ENCODE data around the gene WBP1. TPM values are rescaled to one million over a fixed set of nuclear protein-coding genes. Genes with fewer than 3 reads are reported as not detected.

Gene WBP1
- total and polyA plus RNA-seq, 3 experiments from 2014 or later, result 31.2 to 37.0 (median 31.6) TPM

GRCh38 chr2:74504591-74504990 lies 46.4 kb downstream of the WBP1 start:
- Mint-ChIP-seq H3K36me3 (peaks cover 10 to 33% (median 24%) of the 10 kb centered on the region in 3 donors), H3K4me1 (peaks cover 44 to 74% (median 64%) of the 10 kb centered on the region in 3 donors), H3K4me3 (peak overlapping the region in 6 of 7 donors; percentile 21 to 73 (median 56)), H3K27ac (peak overlapping the region in 1 of 8 donors; percentile 54), H3K27me3 (peaks cover 34 to 65% of the 10 kb centered on the region in 2 donors), H3K9me3 (peaks cover 0 to 4% (median 0%) of the 10 kb centered on the region in 5 donors)
- ChIA-PET CTCF (interaction anchor here (1.8 to 2.1 kb wide), 3 partner anchors 9 to 27 kb away, joined by 5 to 10 read pairs (median 6); partner anchors contain the start of genes CCDC142 and TTC31), POLR2A (interaction anchor here (1.5 to 2.4 kb wide), 2 partner anchors 8 to 32 kb away, joined by 3 to 7 read pairs; partner anchors contain the start of gene MRPL53)
- peak overlapping the region; percentile 16 for H3K27ac ChIP-seq (ENCODE audit: low read depth, low read length)
- H3K4me1 ChIP-seq (ENCODE audit: insufficient read depth, low read length), result peaks cover 38% of the 10 kb centered on the region
- H3K27me3 ChIP-seq (ENCODE audit: insufficient read depth, low read length, poor library complexity, severe bottlenecking), result peaks cover 10% of the 10 kb centered on the region
- H3K36me3 ChIP-seq (ENCODE audit: insufficient read depth, low read length), result peaks cover 9% of the 10 kb centered on the region
- no peak for DNase-seq
- no peaks in the 10 kb centered on the region for H3K9me3 ChIP-seq (ENCODE audit: low read length)
- H3K4me3 ChIP-seq (ENCODE audit: low read length), result no peak overlapping the region

- H3K27me3 ChIP-seq (ENCODE audit: insufficient read depth, low read length, poor library complexity, severe bottlenecking), result peaks cover 10% of the 10 kb centered on the region
- POLR2A ChIA-PET, result interaction anchor here (0.9 to 2.4 kb wide), 3 partner anchors 7 to 33 kb away, joined by 3 to 7 read pairs (median 3); partner anchors contain the start of gene MRPL53
- H3K36me3 Mint-ChIP-seq, result peaks cover 10 to 33% (median 24%) of the 10 kb centered on the region in 3 donors
- no peak overlapping the region for H3K4me3 ChIP-seq (ENCODE audit: low read length)
- H3K4me1 ChIP-seq (ENCODE audit: insufficient read depth, low read length), result peaks cover 38% of the 10 kb centered on the region
- peak overlapping the region in 5 of 7 donors; percentile 25 to 100 (median 59) for H3K4me3 Mint-ChIP-seq
- peaks cover 44 to 68% (median 64%) of the 10 kb centered on the region in 3 donors for H3K4me1 Mint-ChIP-seq
- no peaks in the 10 kb centered on the region for H3K9me3 ChIP-seq (ENCODE audit: low read length)
- CTCF ChIA-PET, result interaction anchor here (1.2 to 2.1 kb wide), 3 partner anchors 10 to 33 kb away, joined by 3 to 6 read pairs (median 4); partner anchors contain the start of genes CCDC142, MRPL53 and TTC31
- peak overlapping the region in 2 of 8 donors; percentile 50 to 54 for H3K27ac Mint-ChIP-seq
- no peak overlapping the region for H3K27ac ChIP-seq (ENCODE audit: low read depth, low read length)
- H3K9me3 Mint-ChIP-seq, result peaks cover 0 to 4% (median 0%) of the 10 kb centered on the region in 5 donors
- H3K36me3 ChIP-seq (ENCODE audit: insufficient read depth, low read length), result peaks cover 9% of the 10 kb centered on the region
- H3K27me3 Mint-ChIP-seq, result peaks cover 29 to 62% of the 10 kb centered on the region in 2 donors
- DNase-seq, result no peak
Measured at GRCh38 chr2:74505448-74506246, 47.4 kb downstream of the WBP1 start.

GRCh38 chr2:74507145-74507925 lies 49.1 kb downstream of the WBP1 start, which contains the start of gene PCGF1:
PCGF1 (minus strand) TSS chr2:74507695; CDS start chr2:74507668, 27 bp downstream.
- POLR2A ChIA-PET, result interaction anchor here (0.5 to 1.9 kb wide), 4 partner anchors 9 to 297 kb away, joined by 3 to 10 read pairs (median 4); partner anchors contain the start of genes AUP1, HTRA2 and WBP1
- CTCF ChIA-PET, result interaction anchor here (1.2 to 2.4 kb wide), 4 partner anchors 24 to 35 kb away, joined by 3 to 7 read pairs (median 4); partner anchors contain the start of genes CCDC142, MRPL53 and TTC31

GRCh38 chr2:74507926-74508520 lies 49.8 kb downstream of the WBP1 start:
- peaks cover 36 to 59% (median 52%) of the 10 kb centered on the region in 3 donors for H3K4me1 Mint-ChIP-seq

More at GRCh38 chr2:74507145-74507925, 49.1 kb downstream of the WBP1 start, which contains the start of gene PCGF1:
- Mint-ChIP-seq H3K4me1 (peaks cover 40 to 63% (median 59%) of the 10 kb centered on the region in 3 donors), H3K36me3 (peaks cover 10 to 33% (median 24%) of the 10 kb centered on the region in 3 donors), H3K4me3 (peak within 1 kb of the TSS; percentile 95 to 100 (median 100)), H3K9me3 (peaks cover 0 to 4% (median 0%) of the 10 kb centered on the region in 5 donors), H3K27me3 (peaks cover 31 to 57% of the 10 kb centered on the region in 2 donors), H3K27ac (peak within 1 kb of the TSS; percentile 95 to 100 (median 100))
- peak; percentile 97 to 99 (median 98) for DNase-seq
- Histone ChIP-seq H3K27me3 (ENCODE audit: insufficient read depth, low read length, poor library complexity, severe bottlenecking) (peaks cover 9% of the 10 kb centered on the region), H3K4me1 (ENCODE audit: insufficient read depth, low read length) (peaks cover 38% of the 10 kb centered on the region), H3K27ac (ENCODE audit: low read depth, low read length) (peak within 1 kb of the TSS; percentile 96), H3K36me3 (ENCODE audit: insufficient read depth, low read length) (peaks cover 9% of the 10 kb centered on the region), H3K4me3 (ENCODE audit: low read length) (peak within 1 kb of the TSS; percentile 100), H3K9me3 (ENCODE audit: low read length) (no peaks in the 10 kb centered on the region)

GRCh38 chr2:74510272-74510671 lies 52.0 kb downstream of the WBP1 start:
- H3K27ac ChIP-seq (ENCODE audit: low read depth, low read length), result no peak overlapping the region
- Mint-ChIP-seq H3K27me3 (peaks cover 31 to 48% of the 10 kb centered on the region in 2 donors), H3K4me3 (peak overlapping the region in 1 of 7 donors; percentile 1), H3K36me3 (peaks cover 7 to 20% (median 14%) of the 10 kb centered on the region in 3 donors), H3K4me1 (peaks cover 31 to 49% (median 36%) of the 10 kb centered on the region in 3 donors), H3K27ac (no peak overlapping the region), H3K9me3 (peaks cover 0 to 4% (median 0%) of the 10 kb centered on the region in 5 donors)
- H3K27me3 ChIP-seq (ENCODE audit: insufficient read depth, low read length, poor library complexity, severe bottlenecking), result peaks cover 25% of the 10 kb centered on the region
- CTCF ChIA-PET, result interaction anchor here (1.0 to 1.7 kb wide), 4 partner anchors 9 to 52 kb away, joined by 3 to 7 read pairs (median 4); partner anchors contain the start of genes CCDC142, TTC31 and WBP1
- no peaks in the 10 kb centered on the region for H3K9me3 ChIP-seq (ENCODE audit: low read length)
- H3K4me1 ChIP-seq (ENCODE audit: insufficient read depth, low read length), result peaks cover 41% of the 10 kb centered on the region
- no peak for DNase-seq
- no peak overlapping the region for H3K4me3 ChIP-seq (ENCODE audit: low read length)
- H3K36me3 ChIP-seq (ENCODE audit: insufficient read depth, low read length), result peaks cover 2% of the 10 kb centered on the region
- POLR2A ChIA-PET, result interaction anchor here (0.6 to 1.0 kb wide), 2 partner anchors 20 to 37 kb away, joined by 3 read pairs; partner anchors contain the start of gene HTRA2

More at GRCh38 chr2:74507926-74508520, 49.8 kb downstream of the WBP1 start:
- Mint-ChIP-seq H3K9me3 (peaks cover 0 to 4% (median 0%) of the 10 kb centered on the region in 5 donors), H3K27me3 (peaks cover 35 to 57% of the 10 kb centered on the region in 2 donors), H3K4me3 (peak overlapping the region; percentile 95 to 100 (median 100)), H3K27ac (peak overlapping the region; percentile 95 to 100 (median 100)), H3K36me3 (peaks cover 10 to 33% (median 24%) of the 10 kb centered on the region in 3 donors)
- DNase-seq, result no peak
- no peaks in the 10 kb centered on the region for H3K9me3 ChIP-seq (ENCODE audit: low read length)
- POLR2A ChIA-PET, result interaction anchor here (0.5 to 1.9 kb wide), 3 partner anchors 8 to 298 kb away, joined by 3 to 10 read pairs (median 4); partner anchors contain the start of genes AUP1 and HTRA2
- peak overlapping the region; percentile 96 for H3K27ac ChIP-seq (ENCODE audit: low read depth, low read length)
- H3K36me3 ChIP-seq (ENCODE audit: insufficient read depth, low read length), result peaks cover 9% of the 10 kb centered on the region
- CTCF ChIA-PET, result interaction anchor here (1.4 to 2.4 kb wide), 2 partner anchors 23 to 27 kb away, joined by 3 to 7 read pairs; no protein-coding TSS in a partner anchor
- H3K4me3 ChIP-seq (ENCODE audit: low read length), result peak overlapping the region; percentile 100
- peaks cover 6% of the 10 kb centered on the region for H3K27me3 ChIP-seq (ENCODE audit: insufficient read depth, low read length, poor library complexity, severe bottlenecking)
- peaks cover 33% of the 10 kb centered on the region for H3K4me1 ChIP-seq (ENCODE audit: insufficient read depth, low read length)
